CD4-positive, alpha-beta T cell treated with Interleukin-1 beta for 1 hour (primary cell): ENCODE data around the gene FAM171A1.

Experiments used
- DNase-seq, 2 donors: peaks; one replicate each; pipeline ENCODE4 v3.0.0-alpha.2; 2020 to 2022

FAM171A1 gene

DNA sequence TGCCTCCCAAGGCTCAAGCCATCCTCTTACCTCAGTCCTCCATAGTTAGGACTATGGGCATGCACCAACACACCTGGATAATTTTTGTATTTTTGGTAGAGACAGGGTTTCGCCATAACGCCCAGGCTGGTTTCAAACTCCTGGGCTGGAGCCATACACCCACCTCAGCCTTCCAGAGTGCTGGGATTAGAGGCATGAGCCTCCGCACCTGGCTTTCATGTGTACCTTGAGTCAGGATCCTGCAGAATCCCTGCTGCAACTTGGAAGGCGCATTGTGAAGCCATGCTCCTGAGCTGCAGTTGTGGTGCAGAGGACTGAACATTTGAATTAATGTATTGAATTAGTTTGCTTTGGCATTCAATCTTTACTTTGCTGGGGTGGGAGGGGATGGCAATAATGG, 173.2 kb downstream of the FAM171A1 start:
- no peak for DNase-seq

DNA sequence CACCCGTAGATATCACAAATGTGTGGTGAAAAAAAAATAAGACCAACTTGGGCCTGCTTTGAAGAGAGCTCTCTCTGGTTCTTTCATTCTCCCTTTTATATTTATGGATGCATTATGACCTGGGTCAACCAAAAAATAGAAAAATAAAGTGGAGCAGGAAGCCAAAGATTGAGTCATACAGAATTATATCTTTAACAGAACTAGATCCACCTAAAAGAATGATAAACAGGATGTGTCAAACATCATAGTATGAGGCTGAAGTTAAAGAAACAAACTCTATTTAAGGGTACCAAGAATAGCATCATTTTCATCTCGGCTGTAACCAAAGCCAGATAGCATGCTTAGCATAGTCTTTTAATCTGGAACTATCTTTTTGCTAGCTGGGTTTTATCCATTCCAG, 173.8 kb downstream of the FAM171A1 start:
- DNase-seq: no peak

DNA sequence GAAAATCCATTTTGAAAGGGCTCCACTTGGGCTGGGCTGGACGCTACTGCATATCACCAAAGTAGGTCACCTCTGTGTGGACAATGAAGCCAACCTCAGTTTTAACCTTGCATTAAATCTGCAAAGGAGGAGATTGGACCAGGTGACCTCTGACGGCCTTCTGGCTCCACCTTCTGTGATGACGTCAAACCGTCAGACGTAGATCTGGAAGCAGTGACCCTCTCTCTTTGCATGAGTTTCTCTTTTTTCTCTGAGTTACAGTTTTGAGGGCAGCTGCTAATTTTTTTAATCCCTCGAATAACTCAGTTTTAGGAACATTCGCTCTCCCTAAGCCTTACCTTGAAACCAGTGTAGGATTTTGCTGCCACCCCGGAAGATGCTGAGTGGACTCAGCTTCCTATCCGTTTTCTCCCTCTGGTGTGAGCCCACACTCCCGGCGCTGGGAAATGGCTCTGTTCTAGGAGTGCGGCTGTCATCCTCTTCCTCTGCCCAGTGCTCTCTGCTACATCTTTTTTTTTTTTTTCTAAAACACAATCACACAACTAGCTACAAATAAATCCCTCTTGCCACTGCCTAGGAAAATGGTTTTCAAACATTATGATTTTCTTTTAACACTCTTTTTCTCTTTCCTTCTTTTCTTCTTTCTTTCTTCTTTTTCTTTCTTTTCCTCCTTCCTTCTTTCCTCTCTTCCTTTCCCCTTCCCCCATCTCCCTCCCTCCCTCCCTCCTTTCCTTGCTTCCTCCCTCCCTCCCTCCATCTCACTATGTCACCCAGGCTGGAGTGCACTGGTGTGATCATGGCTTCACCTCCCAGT, 174.9 kb downstream of the FAM171A1 start:
- peak; percentile 18 to 24 for DNase-seq

DNA sequence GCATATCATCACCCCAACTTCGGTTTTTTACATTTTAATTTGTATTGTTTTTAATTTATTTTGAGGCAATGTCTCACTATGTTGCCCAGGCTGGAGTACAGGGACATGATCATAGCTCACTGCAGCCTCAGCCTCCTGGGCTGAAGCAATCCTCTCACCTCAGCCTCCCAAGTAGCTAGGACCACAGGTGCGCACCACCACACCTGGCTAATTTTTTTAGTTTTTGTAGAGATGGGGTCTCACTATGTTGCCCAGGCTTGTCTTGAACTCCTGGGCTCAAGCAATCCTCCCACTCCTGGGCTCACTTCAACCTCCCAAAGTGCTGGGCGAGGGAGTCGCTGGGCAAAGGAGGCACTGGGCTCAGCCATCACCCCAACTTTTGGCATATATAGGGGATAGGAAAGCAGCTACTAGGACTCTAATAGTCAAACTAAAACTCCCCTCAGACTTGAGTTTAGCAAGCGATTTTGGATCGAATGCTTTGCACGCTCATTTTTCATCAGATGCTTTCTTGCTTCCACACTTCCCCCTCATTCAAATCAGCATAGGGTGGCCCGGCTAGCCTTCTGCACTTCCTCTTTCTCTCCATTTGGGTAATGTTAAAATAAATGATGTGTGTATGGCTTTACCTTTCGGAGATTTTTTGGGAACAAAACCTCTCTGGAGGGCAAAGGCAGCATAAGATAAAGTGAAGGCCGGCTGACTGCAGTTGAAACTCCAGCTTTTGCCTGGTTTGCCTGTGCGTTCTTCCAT, 181.8 kb downstream of the FAM171A1 start:
- DNase-seq: no peak

DNA sequence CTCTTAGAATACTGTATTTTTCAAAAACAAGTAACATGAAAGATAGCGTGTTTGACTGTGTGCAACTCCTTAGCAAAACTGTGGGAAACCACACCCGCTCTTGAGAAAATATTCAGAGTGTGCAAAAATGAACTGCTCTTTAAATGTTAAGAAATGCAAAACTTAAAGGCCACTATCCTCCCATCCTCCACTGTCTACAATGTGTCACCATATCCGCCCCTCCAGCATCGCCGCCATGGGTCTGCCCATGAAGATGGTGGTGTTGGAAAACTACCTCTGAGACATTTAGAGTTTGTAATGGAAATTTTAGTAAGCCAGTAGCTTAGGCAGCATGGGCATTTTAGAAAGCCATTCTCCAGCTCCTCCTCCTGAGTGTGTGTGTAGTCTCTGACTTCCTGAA, 182.5 kb downstream of the FAM171A1 start:
- no peak for DNase-seq

DNA sequence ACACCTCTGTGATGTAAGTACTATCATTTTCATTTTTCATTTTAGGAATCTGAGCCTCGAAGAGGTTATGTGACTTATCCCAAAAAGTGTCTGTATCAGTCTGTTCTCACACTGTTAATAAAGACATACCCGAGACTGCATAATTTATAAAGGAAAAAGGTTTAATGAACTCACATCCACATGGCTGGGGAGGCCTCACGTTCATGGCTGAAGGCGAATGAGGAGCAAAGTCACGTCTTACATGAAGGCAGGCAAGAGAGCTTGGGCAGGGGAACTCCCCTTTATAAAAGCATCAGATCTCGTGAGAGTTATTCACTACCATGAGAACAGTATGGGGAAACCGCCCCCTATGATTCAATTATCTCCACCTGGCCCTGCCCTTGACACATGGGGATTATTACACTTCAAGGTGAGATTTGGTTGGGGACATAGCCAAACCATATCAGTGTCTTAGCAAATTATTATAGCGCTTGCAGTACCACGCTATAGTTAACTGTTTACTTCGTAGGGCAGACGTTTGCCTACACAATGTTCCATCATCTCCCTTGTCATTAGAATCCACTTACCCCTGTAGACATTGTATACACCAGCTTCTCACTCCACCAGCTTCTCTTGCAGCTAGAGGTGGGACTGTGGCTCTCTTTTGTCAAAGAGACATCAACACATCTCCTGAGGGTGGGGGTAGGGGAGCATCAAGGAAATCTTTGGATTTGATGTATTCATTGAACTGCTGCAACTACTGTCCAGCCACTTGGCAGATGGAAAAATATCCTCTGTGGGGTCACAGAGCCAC, 187.2 kb downstream of the FAM171A1 start:
- no peak for DNase-seq

DNA sequence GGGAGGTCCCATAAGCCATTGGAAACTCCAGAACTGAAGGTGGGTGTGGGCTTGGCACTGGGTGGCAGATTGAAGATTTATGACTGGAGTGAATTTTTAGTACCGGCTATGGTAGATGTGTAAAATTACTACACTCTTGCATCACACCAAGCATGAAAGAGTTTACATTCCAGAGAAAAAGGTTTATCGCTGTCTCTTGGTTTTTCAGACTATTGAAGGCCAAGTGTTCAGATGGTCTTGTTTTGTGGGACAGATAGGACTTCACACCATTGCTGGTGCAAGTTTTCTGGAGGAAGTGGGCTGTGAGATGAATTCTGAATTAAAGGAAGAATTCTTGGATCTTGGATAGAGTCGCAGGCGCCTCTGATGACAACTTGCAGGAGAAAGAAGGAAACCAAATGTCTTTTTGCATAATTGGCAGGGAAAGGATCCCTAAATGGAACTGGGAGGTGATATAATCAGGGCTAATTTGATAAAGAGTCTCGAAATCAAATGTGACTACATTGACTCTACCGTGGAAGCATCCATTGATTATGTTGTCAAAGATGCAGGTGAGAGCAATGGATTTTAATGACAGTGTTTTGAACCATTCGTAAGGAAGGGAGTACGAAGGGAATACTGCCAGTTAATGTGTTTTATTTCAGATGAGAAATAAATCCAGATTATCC, 188.4 kb downstream of the FAM171A1 start:
- no peak for DNase-seq

DNA sequence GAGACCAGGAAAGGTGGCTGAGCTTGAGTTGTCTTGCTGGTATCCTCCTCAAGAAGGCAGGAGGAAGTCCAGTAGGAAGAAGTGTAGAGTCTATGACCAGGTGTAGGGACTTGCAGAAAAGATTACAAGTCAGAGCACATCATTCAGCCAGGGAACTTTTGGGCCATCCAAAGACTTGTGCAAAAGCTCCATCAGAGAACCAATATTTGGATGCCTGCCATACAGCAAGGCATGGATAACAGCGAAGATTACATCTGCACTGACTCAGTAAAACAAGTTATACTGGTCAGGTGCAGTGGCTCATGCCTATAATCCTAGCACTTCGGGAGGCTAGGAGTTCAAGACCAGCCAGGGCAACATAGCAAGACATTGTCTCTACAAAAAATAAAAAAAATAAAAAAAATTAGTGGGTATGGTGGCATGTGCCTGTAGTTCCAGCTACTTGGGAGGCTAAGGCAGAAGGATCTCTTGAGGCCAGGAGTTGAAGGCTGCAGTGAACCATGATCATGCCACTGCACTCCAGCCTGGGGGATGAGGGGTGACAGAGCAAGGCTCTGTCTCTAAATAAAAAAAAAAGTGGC, 189.4 kb downstream of the FAM171A1 start:
- DNase-seq: no peak

DNA sequence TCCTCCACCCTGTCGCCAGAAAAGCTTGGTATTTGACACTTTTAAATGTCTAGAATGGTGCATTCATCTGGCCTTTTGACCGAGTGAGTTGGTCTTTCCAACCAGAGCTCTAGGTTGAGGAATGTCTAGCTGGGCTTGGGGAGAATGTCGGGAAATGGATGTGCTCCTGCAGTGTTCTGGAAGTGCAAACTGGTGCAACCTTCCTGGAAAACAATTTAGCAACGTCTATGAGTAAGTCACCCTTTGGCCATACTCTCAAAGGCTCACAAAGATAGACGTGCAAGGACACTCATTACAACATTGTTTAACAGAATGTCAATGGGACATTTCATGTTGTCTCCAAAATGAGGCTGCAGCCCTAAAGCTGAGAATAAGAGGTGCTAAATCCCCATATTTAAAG, 190.4 kb downstream of the FAM171A1 start:
- DNase-seq: no peak

DNA sequence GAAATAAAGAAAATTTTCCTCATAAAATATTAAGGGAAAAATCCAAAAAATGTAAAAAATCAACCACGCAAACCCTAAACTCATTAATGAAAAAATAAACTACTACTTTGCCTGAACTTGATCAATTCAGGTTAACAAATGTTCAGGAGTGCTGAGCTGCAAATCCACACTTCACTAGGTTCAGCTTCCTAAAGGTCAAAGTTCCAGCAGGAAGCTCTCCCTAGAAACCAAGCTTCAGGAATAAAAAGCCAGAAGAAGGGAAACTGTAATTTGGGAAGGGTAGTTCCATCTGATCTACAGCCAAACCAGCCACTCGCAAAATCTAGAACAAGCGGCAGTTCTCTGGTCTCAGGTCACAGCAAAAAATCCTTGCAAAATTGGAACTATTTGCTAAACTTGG, 194.8 kb downstream of the FAM171A1 start:
- no peak for DNase-seq

DNA sequence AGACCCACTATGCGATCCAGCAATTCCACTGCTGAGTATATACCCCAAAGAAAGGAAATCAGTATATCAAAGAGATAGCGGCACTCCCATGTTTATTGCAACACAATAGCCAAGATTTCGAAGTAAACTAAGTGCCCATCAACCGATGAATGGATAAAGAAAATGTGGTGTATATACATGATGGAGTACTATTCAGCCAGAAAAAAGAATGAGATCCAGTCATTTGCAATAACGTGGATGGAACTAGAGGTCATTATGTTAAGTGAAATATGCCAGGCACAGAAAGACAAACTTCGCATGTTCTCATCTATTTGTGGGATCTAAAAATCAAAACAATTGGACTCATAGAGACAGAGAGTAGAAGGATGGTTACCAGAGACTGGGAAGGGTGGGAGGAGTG, 195.5 kb downstream of the FAM171A1 start:
- DNase-seq: no peak

DNA sequence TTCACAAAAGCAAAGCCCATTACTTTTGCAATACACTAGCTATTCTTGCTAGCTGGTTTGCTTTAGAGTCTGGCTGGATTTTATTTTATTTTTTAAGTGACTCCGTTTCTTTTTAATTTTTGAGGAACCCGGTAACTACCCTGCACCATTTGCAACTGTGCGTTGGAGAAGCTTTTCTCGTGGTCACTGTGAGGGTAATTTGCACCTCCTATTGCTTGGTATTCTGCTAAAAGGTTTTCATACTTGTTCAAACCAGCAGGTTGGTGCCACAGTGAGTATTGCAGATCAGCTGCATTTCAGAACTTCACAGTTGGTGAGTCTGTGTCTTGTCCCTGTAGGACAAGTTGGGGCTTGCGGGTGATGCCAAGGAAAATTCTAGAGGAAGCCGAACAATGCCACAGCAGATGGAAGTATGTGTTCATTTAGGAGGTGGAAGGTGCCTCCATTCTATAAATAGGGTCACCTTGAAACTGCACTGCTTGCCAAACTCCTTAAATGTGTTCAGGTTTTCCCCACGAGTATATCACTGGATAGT, 198.7 kb downstream of the FAM171A1 start:
- DNase-seq: no peak

DNA sequence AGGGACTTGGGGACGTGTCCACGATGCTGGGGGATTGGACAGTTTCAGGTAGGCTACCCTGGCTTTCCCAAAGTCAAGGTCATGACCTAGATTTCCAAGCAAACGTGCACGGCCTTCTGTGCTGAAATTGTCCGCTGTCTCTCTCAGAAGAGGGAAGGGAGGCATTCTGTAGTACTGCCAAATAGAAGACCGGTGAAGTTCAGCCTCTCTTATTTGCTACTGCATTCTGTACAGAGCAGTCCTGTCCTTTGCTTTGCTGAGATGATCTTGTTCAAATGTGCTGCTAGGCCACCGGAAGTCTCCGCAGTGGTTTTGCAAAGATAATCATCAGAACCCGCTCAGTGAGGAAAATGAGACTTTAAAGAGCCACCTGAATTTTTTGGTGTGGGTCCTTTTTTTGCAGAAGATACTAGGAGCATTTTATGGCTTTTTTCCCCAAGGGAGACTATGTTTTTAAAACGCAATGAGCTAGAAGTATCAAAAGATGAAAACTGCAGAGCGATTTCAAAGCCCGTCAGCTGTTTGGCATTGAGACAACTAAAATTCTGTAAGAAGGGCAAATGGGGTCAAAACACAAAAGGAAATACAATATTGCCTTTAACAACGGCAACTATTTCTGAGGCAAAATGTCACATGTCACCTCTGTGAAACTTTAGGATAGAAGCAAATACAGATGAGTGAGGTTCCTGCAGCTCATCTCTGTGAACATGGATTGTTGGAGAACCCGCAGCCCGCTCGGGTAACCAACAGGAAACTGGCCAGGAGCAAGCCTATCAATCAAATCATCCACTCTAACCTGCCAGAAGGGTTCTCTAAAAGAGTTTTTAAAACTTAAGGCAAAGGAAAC, 201.3 kb downstream of the FAM171A1 start:
- peak; percentile 46 to 69 for DNase-seq

DNA sequence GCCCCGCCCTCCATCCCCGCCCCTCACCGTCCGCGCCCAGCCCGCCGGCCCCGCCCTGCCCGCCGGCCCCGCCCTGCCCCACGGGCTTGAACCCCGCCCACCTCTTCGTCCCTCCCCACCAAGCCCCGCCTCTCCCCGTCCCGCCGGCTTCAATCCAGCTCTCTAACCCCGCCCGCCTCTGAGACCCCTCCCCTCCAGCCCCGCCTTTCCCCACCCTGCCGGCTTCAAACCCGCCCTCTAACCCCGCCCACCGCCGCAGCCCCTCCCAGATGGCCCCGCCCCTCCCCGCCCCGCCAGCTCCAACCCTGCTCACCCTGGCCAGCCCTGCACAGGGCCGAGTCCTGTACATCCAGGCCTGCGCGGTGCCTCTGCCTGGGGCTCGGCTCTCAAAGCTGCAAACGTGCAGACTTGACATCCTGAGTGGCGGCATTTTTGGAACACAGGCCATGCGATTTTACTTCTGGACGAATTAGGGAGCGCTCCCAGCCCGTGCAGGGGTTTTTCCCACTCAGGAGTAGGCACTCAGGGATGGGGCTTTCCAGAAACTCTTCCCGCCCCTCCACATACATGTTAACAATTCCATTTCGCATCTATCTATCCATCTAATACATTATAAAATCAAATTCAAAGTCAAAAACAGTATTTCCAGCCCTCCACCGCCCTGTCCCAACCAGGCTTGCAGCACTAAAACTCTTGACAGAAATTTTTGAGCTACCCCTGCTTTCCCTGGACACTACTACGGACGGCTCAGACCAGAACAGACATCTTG, 202.1 kb downstream of the FAM171A1 start:
- peak; percentile 94 for DNase-seq

DNA sequence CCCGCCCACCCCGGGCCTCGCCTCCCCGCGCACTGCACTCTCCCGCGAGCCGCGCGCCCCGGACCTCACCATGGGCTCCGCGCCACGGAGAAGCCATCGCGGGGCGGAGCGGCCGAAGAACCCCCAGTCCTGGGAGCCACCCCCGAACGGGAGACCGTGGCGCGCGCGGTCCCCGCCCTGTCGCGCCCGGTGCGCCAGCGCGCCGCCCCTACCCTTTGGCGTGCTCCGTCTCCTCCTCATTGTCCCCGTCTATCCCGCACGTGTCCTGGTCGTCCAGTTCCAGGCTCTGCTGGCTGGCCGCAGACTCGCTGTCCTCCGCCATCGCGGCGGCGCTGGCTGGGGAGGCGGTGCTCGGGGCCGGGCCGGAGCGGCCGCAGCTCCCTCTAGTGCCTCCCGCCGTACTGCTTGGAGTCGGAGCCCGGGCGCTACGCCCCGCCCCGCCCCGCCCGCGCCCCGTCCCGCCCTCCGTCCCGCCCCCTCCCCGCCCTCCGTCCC, 202.8 kb downstream of the FAM171A1 start, which contains the start of gene NMT2:
NMT2 (minus strand) TSS at position 403 of the 495 bp plus-strand sequence; CDS start at position 322, 81 bp downstream.
- no peak for DNase-seq

DNA sequence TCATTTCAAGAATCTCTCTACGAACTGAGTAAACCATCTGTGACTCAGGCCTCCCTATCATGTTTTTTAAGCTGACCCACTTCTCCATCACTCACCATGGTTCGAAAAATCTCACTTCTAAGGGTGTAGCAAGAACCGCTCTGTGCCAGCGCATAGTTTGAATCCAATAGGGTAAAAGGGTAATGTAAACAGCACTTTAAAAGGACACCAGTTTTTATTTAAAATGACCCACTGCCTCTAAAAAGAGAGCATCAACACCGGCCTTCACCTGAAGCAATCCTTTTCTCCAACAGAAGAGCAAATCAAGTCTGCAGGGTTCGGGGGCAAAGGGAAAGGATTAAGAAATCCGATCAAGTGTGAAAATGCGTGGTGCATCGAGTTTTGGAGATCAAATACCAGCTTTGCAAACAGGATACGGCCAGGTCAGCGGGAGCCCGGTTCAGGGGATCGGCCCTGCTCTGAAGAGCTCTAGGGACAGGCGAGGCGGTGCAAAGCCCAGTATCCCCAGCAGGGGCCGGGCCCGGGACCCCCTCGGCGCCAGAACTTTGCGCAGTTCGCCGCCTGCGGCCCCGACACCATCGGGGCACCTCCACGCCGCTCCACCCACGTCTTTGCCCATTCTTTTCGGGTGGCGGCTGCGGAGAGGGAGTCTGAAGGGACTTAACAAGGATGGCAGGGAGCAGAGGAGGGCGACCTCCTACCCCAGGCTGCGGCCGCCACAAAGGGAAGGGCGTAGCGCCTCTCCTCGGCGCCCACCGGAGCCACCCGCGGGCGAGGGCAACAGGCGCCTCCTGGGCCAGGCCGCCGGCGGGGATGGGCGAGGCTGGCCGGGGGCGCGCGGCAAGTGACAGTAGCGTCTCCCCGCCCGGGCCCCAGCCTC, 203.4 kb downstream of the FAM171A1 start:
- DNase-seq: peak; percentile 37 to 49

DNA sequence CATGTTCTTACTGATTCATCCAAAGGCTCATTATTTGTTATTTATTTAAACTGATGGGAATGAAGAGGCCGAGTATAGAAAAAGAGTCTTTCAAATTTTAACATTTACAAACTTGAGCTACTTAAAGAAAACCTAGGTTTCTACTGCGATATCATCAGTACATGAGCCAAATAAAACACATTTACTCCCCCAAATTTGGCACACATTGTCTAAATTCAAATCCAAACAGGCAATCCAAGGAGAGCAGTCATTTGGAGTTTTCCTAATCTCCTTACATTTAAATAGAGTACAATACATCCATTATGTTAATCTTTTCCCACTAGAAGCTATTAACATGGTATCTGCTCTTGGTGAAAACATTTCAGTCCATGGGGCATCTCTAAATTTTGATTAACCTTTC, 204.8 kb downstream of the FAM171A1 start:
- DNase-seq: no peak

DNA sequence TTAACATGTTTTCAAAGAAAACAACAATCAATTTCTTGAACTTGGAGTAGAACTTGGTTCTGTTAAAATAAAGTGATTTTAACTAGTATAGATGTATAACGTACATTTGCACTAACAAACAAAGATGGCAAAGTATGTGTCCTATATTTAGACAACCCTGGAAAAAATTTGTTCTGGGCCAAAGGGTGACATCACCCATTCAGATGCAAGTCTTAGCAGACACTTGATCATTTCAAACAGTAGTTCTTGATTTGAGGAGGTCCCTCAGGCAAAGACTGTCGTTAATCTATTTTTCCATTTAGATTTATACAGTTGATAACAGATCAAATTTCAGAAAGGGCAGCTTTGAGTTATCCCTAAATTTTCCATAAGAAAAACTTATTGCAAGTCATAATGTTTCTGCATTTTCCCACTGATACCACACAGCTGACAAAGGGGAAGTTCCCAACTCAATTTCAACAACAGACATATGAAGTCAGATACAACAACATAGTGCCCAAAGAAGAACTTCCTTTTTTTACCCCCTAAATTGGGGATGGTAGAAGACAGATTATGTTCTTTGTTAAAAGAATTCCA, 207.7 kb downstream of the FAM171A1 start:
- DNase-seq: no peak
